Prostate gland (tissue), 2 donors: ENCODE results near the gene SLC35F5.

Experiments used
- POLR2A ChIP-seq: fragments of 450-650 bp; IDR thresholded peaks from one replicate; pipeline ENCODE4 v1.6.1; 2016; ENCODE audit warnings: antibody characterized with exemption, mild to moderate bottlenecking
- POLR2AphosphoS5 ChIP-seq: sonication (generic); formaldehyde crosslinking; IDR thresholded peaks from one replicate; pipeline ENCODE4 v1.6.1; 2017; ENCODE audit warnings: antibody characterized with exemption
- TF ChIP-seq, protein P1 (sequence below), 4 experiments: fragments of 200-600 bp in 2 of 4; fragments of 450-650 bp in 2 of 4; sonication (generic) in 2 of 4; IDR thresholded peaks; 1 replicate in 3 of 4; 2 replicates in 1 of 4; pipeline ENCODE4 v1.5.1; 2016 to 2019; ENCODE audit warnings: antibody characterized with exemption in 4 of 4, mild to moderate bottlenecking in 2 of 4, moderate library complexity in 2 of 4

DNA sequence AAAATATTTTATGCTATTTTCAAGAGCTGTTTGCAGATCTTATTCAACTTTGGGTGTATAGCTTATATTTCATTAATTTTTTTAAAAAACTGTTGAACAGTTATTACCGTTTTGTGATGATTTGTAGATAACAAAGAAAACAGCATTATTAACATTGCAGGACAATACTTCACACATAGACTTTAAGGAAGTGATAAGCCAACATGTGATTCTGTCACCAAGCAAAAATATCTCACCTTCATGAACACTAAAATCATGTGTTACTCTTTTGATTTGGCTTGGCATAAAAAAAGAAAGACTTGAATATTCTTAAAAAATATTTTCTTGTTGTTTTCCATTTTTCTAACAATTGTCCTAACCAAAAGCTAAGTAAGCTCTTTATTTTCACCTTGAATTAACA lies 33.0 kb downstream of the SLC35F5 start:
- TF ChIP-seq POLR2AphosphoS5: no peak
- TF ChIP-seq, protein P1, sequence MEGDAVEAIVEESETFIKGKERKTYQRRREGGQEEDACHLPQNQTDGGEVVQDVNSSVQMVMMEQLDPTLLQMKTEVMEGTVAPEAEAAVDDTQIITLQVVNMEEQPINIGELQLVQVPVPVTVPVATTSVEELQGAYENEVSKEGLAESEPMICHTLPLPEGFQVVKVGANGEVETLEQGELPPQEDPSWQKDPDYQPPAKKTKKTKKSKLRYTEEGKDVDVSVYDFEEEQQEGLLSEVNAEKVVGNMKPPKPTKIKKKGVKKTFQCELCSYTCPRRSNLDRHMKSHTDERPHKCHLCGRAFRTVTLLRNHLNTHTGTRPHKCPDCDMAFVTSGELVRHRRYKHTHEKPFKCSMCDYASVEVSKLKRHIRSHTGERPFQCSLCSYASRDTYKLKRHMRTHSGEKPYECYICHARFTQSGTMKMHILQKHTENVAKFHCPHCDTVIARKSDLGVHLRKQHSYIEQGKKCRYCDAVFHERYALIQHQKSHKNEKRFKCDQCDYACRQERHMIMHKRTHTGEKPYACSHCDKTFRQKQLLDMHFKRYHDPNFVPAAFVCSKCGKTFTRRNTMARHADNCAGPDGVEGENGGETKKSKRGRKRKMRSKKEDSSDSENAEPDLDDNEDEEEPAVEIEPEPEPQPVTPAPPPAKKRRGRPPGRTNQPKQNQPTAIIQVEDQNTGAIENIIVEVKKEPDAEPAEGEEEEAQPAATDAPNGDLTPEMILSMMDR (IDR thresholded peaks at IDR 0.05): no peak
- TF ChIP-seq POLR2A: no peak
